Measurements from ENCODE around the gene DNM1L.
"Not testable (repeated sequence)": the region's sequence is repeated elsewhere in the genome, so short reads cannot be mapped to it uniquely, and the experiment has no call there.

The DNM1L gene

GRCh38 chr12:32718926-32719325 lies 39.8 kb downstream of the DNM1L start:
- peak; percentile 53 for DNase-seq (ENCODE audit: low spot score)
- CTCF ChIA-PET: no interaction called here
- peak overlapping the region; percentile 62; the same call in 1 of the 2 replicates for H3K27ac ChIP-seq
- TF ChIP-seq CTCF (conservative IDR thresholded peaks at IDR 0.05; ENCODE audit: low read depth): no peak
- POLR2A ChIA-PET (ENCODE audit: low non-redundant PET): no interaction called here

GRCh38 chr12:32725308-32725707 lies 46.2 kb downstream of the DNM1L start:
- H3K27ac ChIP-seq; DNase-seq (ENCODE audit: low spot score); POLR2A ChIA-PET (ENCODE audit: low non-redundant PET); CTCF ChIA-PET: not testable (repeated sequence)

- ChIA-PET POLR2A (ENCODE audit: low non-redundant PET) (no interaction called here), CTCF (no interaction called here)
- DNase-seq (ENCODE audit: low spot score): no peak
- TF ChIP-seq CTCF (conservative IDR thresholded peaks at IDR 0.05; ENCODE audit: low read depth): no peak
- H3K27ac ChIP-seq: no peak overlapping the region
Measured at GRCh38 chr12:32726286-32726685, 47.2 kb downstream of the DNM1L start.

- POLR2A ChIA-PET (ENCODE audit: low non-redundant PET): no interaction called here
- DNase-seq (ENCODE audit: low spot score): no peak
- no peak overlapping the region for H3K27ac ChIP-seq
- no peak for TF ChIP-seq CTCF (conservative IDR thresholded peaks at IDR 0.05; ENCODE audit: low read depth)
- CTCF ChIA-PET: interaction anchor here (0.6 kb wide), 1 partner anchor 278 kb away, joined by 3 read pairs; no protein-coding TSS in a partner anchor
Measured at GRCh38 chr12:32727237-32727636, 48.1 kb downstream of the DNM1L start.

GRCh38 chr12:32734952-32735351 lies 55.9 kb downstream of the DNM1L start:
- TF ChIP-seq CTCF (conservative IDR thresholded peaks at IDR 0.05; ENCODE audit: low read depth): no peak
- H3K27ac ChIP-seq: no peak overlapping the region
- POLR2A ChIA-PET (ENCODE audit: low non-redundant PET): no interaction called here
- DNase-seq (ENCODE audit: low spot score): no peak
- CTCF ChIA-PET: interaction anchor here (0.7 kb wide), 1 partner anchor 556 kb away, joined by 6 read pairs; no protein-coding TSS in a partner anchor

- no peak for DNase-seq (ENCODE audit: low spot score)
- ChIA-PET CTCF (interaction anchor here (0.5 to 1.3 kb wide), 2 partner anchors 14 to 19 kb away, joined by 3 read pairs; partner anchors contain the start of gene YARS2), POLR2A (ENCODE audit: low non-redundant PET) (no interaction called here)
- TF ChIP-seq CTCF (conservative IDR thresholded peaks at IDR 0.05; ENCODE audit: low read depth): no peak
- H3K27ac ChIP-seq: no peak overlapping the region
Measured at GRCh38 chr12:32736445-32736844, 57.3 kb downstream of the DNM1L start.

GRCh38 chr12:32737715-32738114 lies 58.6 kb downstream of the DNM1L start:
- H3K27ac ChIP-seq: no peak overlapping the region
- POLR2A ChIA-PET (ENCODE audit: low non-redundant PET): no interaction called here
- CTCF ChIA-PET: interaction anchor here (1.3 kb wide), 1 partner anchor 17 kb away, joined by 3 read pairs; the partner anchor contains the start of gene YARS2
- no peak for TF ChIP-seq CTCF (conservative IDR thresholded peaks at IDR 0.05; ENCODE audit: low read depth)
- no peak for DNase-seq (ENCODE audit: low spot score)

Data from RWPE1 (cell line).